Stimulated activated CD8-positive, alpha-beta memory T cell treated with anti-CD3 and anti-CD28 coated beads, Interleukin-4, amount 100 ng/mL, for 48 hours (primary cell): ENCODE data around the gene DGKA.
"Not testable (repeated sequence)": the region's sequence is repeated elsewhere in the genome, so short reads cannot be mapped to it uniquely, and the experiment has no call there.

Source experiments
- DNase-seq: peaks from one replicate; pipeline ENCODE4 v3.0.0-alpha.2; 2020

Gene DGKA

DNA sequence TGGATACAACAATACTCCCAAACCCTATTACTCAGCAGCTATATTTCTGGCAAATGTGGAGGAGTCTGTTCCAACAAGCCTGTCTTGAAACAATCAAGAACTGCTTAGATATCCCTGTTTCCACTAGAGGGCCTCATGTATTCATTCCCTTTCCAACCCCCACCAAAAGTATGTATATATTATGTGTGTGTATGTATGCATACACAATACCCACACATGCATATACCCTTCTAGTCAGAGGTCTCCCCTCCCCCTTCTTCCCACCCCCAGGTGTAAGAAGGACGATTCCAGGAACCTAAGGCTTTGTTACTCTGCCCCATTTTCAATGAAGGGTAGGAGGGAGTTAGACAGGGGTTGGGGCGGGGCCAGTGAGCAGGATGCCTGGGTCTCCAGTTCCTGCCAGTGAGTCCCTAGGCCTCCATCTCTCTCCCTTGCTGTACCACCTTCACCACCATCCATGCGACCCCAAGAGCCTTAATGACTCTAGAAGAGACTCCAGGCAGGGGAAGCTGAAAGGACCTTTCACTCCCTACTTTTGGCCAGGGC is at the start of gene DGKA:
Gene DGKA, plus strand, starts transcription at position 392 of the 546 bp plus-strand sequence. CDS start 5,342 bp downstream, outside the sequence.
- peak; percentile 86 for DNase-seq

DNA sequence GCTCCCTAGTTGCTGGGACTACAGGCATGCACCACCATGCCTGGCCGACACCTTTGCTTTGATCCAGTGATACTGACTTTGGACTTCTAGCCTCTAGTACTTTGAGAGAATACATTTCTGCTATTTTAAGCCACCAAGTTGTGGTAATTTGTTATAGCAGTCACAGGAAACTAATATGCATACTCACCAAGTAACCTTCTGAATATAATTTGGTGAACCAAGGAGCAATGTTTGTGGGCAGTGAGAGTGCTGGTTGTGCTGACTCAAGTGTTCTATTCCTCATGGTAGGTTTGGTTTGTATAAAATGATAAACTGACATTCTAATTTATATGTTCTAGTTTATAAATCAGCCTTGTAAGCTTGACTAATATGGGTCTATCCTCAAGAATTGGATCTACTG is 45.8 kb upstream of the DGKA start:
- DNase-seq = no peak

DNA sequence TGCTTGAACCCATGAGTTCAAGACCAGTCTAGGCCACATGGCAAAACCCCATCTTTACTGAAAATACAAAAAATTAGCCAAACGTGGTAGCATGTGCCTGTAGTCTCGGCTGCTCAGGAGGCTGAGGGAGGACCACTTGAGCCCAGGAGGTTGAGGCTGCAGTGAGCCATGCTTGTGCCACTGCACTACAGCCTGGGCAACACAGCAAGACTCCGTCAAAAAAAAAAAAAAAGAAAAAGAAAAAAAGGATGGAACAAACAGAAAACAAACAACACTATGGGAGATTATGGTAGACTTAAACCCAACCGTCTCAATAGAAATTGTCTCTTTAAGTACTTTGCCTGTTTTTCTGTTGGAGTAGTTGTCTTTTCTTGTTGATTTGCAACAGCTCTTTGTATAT is 39.7 kb upstream of the DGKA start:
- no peak for DNase-seq

DNA sequence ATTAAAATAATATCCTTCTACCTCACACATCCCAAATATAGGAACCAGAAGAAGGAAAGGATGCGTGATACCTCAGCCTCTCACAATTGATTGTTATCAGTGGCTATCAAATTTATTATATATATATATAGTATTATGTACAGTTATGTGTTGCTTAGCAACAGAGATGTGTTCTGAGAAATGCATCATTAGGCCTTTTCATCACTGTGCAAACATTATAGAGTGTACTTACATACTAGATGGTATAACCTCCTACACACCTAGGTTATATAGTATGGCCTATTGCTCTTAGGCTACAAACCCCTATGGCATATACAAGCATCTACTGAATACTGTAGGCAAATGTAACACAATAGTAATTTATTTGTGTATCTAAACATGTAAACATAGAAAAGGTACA is 37.2 kb upstream of the DGKA start:
- no peak for DNase-seq

DNA sequence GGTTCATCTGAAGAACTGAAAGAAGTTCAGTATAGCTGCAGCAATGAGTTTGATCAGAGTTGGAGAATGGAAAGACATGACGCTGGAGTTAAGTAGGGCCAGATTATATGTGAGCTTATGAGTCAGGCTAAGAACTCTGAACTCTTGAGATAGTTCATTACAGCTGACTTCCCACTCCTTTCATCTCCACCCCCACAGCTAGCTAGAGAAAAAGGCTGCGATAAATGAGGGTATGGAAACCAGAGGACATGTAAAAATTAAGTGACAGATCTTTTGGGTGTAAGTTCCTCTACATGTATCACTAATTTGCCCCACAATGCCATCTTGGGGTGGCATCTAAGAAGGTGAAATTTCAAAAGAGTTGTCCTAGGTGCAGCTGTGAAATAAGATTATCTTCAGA is 31.9 kb upstream of the DGKA start:
- DNase-seq = peak; percentile 42

DNA sequence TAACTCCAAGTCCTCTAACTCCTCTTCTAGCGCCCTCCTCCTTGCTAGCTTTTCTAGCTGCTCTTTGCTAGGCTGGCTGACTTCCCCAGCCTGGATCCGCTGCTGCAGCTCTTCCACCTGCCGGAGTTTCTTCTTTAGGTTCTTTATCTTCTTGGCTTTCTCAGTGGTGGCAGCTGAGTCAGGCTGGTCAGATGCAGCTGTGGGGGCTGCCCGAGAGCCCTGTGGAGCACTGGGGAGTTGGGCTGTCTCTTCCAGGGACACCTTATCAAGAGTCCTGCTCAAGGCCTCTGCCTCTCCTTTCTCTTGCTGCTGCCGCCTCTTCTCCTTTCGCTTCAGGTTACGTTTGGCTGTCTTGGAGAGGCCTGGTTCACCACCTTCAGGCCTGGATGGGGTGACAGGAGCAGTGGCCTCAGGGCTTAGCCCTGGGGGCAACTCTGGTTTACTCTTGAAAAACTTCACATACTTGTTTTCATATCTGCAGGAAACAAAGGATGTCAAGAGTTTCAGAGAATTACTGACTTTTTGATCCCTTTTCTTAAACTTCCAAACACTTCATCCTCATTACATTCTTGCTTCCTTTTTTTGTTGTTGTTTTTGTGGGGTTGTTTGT is 29.0 kb upstream of the DGKA start:
- DNase-seq = no peak

DNA sequence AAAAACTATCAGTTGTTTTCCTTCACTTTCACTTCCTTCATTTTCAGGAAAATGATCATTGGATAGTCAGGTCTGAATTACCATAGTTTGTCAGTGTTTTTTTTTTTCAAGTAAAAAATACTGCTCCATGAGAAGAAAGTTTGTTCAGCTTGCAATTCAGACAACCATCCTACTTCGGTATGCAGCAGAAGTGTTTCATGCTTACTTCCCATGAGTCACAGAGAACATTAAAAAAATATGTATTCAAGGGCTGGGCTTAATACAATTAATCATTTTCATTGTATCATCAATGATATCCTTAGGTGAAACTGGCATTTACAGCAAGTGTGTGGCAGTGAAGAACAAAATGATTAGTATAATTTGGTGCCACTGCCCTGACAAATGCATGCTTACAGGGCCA is 24.9 kb upstream of the DGKA start:
- DNase-seq = no peak

DNA sequence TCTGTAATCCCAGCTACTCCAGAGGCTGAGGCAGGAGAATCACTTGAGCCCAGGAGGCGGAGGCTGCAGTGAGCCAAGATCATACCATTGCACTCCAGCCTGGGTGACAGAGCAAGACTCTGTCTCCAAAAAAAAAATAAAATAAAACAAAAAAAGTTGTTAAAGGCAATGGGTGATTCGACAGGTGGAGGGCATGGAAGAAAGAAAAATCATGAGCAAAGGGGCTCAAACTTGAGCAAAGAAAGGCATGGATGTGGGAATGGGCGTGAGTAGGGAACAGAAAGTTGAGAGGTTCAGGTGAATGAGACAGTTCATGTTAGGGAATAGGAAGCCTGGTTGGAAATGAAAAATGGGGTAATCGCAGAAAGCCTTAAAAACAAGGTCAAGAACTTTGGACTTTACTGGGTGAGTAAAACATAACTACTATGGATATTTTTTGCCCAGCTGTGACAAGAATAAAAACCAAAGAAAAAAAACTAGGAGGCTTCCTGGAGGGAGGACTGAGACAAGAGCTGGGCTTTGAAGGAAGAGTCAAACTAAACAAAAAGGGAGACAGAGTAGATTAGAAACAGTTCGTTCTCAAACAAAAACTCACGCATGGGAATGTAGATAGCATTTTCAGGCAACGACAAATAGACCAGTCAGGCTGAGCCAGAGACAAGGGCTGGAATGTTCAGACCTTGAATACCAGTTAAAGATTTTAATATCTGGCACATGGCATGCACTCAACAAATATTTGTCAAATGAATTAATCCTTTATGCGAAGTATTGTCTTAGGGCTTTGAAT is 22.0 kb upstream of the DGKA start:
- DNase-seq = no peak

DNA sequence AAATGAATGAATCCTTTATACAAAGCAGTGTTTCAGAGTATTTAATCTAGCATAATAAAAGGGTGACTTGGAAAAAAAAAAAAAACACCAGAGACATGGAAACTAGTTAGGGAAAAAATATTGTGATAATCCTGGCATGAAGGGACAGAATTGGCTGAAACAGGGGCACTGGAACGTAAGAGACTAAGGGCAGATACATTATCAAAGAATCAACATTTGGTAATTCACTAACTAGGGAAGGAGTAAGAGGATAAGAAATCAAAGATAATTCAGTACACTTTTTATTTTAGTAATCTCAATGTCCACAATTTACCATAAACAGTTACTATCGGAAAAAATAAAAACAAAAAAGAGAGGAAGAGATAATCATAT is 21.5 kb upstream of the DGKA start:
- no peak for DNase-seq

DNA sequence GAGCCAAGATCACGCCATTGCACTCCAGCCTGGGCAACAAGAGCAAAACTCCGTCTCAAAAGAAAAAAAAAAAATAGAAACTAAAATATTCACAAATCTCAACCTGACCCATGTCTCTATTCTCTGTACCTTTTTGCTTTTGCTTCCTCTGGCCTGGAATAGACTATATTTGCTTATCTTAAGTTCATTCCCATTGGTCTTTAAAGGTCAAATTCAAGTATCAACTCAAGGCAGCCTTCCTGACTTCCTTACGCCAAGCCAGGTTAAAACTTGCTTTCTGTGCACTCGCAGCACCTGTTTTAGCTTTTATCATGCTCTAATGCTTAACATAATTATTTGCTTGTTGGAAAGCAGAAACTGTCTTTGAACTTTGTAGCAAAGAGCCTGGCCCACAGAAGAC is 18.1 kb upstream of the DGKA start:
- no peak for DNase-seq

DNA sequence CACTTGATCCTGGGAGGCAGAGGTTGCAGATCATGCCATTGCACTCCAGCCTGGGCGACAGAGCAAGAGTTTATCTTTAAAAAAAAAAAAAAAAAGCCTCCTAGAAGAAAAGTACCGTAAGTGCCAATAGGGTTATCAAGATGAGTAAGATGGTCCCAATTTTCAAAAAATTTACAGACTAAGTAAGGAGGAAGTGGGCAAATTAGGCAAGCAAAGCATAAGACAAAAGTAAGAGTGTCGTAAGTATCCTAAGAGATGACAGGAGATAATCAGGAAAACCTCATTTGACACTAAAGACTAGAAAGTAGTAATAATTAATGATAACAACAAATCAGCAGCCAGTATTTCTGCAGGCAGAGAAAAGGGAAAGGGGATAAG is 15.5 kb upstream of the DGKA start:
- no peak for DNase-seq

DNA sequence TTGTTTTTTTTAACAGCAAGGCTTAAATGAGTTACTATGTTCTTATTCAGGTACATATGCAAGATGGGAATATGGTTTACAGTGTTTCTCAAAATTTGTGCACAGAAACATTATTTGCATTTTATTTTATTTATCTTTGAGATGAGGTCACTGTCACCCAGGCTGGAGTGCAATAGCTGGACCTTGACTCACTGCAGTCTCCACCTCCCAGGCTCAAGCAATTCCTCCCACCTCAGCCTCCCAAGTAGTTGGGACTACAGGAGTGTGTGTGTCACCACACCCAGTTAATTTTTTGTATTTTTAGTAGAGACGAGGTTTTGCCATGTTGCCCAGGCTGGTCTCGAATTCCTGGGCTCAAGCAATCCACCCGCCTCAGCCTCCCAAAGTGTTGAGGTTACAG is 11.9 kb upstream of the DGKA start:
- not testable (repeated sequence) for DNase-seq

DNA sequence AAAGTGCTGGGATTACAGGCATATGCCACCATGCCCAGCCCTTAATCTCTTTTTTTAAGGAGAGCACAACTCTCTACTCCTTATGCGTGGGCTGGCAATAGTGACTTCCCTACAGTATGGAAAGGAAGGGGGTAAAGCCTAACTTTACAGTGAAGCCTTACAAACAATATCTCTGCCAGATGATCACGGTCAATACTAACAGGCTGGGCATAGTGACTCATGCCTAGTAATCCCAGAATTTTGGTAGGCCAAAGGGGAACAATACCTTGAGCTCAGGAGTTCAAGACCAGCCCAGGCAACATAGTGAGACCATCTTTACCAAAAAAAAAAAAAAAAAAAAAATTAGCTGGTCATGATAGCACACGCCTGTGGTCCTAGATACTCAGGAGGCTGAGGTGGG is 8.8 kb upstream of the DGKA start:
- no peak for DNase-seq

DNA sequence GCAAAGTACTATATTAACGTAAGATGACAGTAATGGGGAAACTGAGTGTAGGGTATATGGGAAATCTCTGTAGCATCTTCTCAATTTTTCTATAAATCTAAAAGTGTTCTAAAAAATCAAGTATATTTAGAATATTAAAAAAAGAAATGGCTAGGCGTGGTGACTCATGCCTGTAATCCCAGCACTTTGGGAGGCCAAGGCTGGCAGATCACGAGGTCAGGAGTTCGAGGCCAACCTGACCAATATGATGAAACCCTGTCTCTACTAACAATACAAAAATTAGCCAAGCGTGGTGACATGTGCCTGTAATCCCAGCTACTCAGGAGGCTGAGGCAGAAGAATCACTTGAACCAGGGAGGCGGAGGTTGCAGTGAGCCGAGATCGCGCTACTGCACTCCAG is 7.3 kb upstream of the DGKA start:
- DNase-seq = not testable (repeated sequence)

DNA sequence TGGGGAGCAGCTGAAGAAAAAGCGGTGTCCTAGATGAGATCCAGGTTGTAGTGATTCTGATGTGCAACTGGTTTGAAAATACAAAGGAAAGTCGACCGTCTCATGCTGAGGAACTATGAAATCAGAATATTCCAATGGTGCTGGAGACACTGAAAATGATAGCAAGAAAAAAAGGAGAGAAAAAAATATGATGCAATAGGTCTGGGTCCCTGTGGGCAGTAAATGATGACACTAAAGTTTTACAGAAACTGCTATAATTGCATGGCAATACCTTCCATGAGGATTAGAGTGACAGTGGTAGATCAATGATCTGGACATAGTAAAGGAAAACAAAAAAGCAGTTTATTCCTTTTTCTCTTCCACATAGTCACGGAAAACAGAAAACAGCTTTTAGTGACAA is 5.6 kb upstream of the DGKA start:
- DNase-seq = no peak

DNA sequence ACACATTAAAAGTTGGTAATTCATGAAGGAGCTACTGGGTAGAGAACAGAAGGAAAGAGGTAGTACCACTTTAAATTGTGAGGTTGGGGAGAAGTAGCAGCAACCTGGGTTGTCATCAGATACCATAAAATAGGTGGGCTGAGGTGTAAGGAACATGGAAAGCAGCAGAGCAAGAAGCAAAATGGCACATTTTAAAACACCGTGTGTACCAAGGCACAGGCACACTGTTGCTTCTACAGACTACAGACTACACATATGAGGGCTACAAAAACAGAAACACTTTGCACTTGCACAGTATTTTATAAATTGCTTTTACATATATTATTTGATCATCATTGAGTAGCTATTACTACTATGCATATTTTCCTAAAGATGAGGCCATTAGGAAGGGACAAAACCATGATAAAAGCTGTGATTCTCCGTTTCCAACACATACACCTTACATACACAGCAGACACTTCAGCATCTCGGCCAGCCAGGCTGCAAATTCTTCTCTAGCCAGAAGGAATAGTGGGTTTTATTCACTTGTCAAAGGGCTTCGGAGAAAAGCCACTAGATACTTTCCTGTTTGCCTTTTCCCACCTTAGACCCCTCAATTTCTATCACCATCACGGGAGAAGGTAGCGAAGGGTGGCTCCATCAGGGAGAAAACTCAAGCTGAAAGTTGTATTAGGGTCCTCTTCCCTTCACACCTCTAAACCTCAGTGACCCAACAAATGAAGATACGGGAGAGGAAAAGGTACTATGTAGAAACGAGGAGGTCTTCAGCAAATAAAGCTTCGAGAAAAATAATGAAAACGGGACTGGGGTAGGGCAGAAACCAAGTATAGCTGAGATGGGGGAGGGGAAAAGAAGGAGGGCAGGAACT is 4.9 kb upstream of the DGKA start:
- no peak for DNase-seq

DNA sequence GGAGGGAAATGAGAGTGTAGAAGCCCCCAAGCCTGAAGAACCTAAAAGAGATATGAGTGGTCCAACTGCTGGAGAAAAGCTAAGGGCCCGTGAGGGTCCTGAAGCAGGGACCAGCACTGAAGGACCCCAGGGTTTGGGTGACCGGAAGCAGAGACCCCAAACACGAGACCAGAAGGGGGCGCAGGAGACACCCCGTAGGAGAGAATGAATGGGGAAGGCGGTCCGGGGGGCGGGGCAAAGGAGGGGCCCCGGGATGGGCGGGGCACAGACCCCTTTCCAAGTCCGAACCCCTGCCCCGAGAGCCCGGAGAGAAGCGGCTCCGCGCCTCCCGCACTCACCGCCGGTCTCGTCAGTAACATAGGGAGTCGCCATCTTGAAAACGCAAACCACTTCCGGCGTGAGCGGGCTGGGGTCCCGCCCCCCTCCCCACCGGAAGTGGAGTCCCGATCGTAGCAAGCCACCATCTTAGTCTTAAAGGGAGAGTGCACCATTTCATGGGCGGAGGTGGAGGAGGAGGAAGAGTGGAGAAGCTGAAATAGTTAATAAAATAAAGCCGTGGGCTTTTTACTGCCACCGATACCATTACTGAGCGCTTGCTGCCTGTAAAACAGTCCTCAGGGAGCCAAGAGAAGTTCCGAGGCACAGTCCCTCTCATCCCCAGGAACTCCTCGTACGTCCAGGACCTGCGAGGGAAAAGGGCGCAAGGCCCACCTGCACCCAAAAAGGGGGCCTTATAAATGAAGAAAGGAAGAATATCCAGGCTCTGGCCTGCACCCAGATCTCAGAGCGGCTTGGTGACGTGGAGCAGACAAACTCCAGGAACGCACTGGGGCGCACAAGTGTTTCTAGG is 4.0 kb upstream of the DGKA start:
- DNase-seq = peak; percentile 96

DNA sequence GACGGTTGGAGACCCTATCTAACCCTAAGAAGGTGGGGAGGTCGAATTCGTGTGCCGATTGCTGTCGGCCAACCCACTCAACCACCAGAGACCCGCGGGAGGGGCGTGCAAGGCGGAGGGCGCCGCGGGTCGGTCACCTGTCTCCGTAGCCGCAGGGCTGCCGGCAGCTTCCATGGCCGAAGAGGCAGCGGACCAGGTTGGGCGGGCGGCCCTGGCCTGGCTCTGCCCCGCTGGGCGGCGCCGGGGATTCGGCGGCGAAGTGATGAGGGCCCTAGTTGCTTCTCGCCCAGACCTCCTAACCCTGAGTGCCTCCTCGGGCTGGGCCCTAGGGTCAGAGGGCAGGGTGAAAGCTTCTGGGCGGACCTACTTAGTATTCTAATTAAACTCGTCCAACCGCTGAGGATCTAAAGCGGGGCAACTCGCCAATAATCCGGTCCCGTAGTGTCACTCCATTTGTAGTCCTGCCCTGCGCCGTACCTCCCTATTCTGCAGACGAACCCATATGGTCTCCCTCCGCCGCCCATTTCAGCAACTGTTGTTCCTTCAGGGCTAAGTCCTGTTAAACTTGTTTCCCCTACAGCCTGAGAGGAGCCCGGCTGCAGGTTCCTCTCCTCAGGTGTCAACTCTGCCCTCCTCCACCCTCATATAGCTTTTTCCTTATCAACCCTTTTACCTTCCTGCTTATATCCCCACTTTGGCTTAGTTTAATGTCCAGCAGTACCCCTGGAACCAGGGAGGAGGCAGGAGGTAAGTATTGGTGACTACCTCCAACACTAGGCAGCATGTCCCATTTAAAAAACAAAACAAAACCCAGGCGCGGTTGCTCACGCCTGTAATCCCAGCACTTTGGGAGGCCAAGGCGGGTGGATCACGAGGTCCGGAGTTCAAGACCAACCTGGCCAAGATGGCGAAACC is 3.1 kb upstream of the DGKA start, which contains the start of gene PYM1:
Gene PYM1, minus strand, starts transcription at position 307 of the 915 bp plus-strand sequence. Its CDS starts 133 bp downstream, at position 174.
- DNase-seq = peak; percentile 83

DNA sequence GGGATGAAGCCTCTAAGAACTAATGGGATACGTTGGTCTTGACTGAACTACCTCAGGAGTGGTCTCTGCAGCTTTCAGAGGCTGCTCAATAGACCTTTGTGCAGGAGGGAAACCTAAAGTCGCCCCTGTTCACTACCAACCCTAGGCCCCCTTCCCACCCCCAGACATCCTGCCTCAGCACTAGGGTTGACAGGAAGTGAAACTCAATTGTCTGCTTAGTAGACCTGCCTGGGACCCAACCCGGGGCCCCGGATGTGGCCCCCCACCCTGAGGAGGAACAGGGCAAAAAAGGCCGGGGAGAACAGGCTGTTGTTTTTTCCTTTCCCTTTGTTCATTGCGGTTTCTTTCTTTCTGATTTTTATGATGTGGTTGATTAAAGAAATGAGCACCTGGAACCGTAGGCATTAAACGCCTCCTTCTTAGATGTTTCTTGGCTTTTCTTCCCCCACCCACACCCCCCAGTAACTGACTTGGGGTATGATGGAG is 1.6 kb upstream of the DGKA start:
- DNase-seq = peak; percentile 84

DNA sequence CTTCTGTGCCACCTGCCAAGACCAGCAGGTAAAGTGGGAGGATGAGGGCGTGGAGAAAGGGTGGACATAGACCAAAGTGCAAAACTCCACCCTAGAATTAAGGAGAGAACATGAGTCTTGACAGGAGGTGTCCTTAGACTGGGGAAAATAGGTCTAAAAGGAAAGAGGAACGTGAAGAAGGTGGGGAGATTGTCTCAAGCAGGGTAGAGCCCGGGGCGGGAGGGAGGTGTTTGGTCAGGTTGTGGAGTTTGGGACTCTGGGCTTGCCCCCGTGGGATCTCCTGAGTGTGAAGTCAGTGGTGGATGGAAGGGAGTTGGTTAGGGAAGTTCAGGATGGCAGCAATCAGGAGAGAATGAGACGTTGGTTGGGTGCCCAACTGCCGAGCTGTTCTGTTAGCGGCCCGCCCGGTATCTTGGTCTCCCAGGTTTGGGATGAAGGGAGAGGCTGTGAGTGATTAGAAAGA is 386 bp downstream of the DGKA start:
- no peak for DNase-seq
